Activated naive CD4-positive, alpha-beta T cell treated with anti-CD3 and anti-CD28 coated beads, Interleukin-2, amount 50 U/mL, for 72 hours (primary cell): ENCODE measurements around the gene DCTN5. TPM values are rescaled to one million over a fixed set of nuclear protein-coding genes. Genes with fewer than 3 reads are reported as not detected.

Experiments used
- total RNA-seq, 2 donors: library from RNA; stranded (reverse); gene quantifications; one replicate each; pipeline ENCODE4 v1.2.3, GENCODE V29; 2022

Gene DCTN5
- total RNA-seq, 2 donors from 2014 or later, result 71.2 to 88.0 TPM

Other genes with a start within 250 kb of the DCTN5 start
- 10 to 100 TPM; 24.4 to 30.1 TPM for gene COG7, start 188.3 kb upstream of the DCTN5 start, total RNA-seq
- gene GGA2, start 131.0 kb upstream of the DCTN5 start, total RNA-seq, result 100 to 1,000 TPM in 1 of 2 donors, 10 to 100 TPM in 1; 83.4 to 120 TPM
- gene EARS2, start 84.1 kb upstream of the DCTN5 start, total RNA-seq, result 10 to 100 TPM; 22.9 to 30.6 TPM
- gene UBFD1, start 83.7 kb upstream of the DCTN5 start, total RNA-seq, result 10 to 100 TPM; 44.0 to 61.5 TPM
- gene NDUFAB1, start 45.1 kb upstream of the DCTN5 start, total RNA-seq, result 100 to 1,000 TPM; 123 to 150 TPM
- 10 to 100 TPM; 21.6 to 22.9 TPM for gene PALB2, start 156 bp upstream of the DCTN5 start, total RNA-seq
- gene PLK1, start 37.4 kb downstream of the DCTN5 start, total RNA-seq, result 10 to 100 TPM; 80.0 to 93.4 TPM
- not detected for gene ERN2, start 71.8 kb downstream of the DCTN5 start, total RNA-seq
- not detected for gene CHP2, start 113.6 kb downstream of the DCTN5 start, total RNA-seq
- gene PRKCB, start 194.5 kb downstream of the DCTN5 start, total RNA-seq, result 10 to 100 TPM; 47.8 to 89.9 TPM